B cell (primary cell): ENCODE data around the gene HDAC5. TPM values are rescaled to one million over a fixed set of nuclear protein-coding genes. Genes with fewer than 3 reads are reported as not detected.

ENCODE experiments used
- ATAC-seq: fragments of 200-7000 bp; cut with Tn5 transposase; one replicate; pipeline ENCODE4 v1.10.0; 2021; ENCODE audit warnings: low read depth, mild to moderate bottlenecking, moderate number of reproducible peaks, moderate library complexity
- CTCF ChIA-PET: fragments of 350-600 bp; sonication (Branson Sonifier 250); formaldehyde crosslinking; loops from one replicate; lab custom pipeline; 2021; ENCODE audit warnings: antibody characterized with exemption, inconsistent platforms; lab: Charles Lee
- POLR2A ChIA-PET: fragments of 350-600 bp; sonication (Branson Sonifier 250); formaldehyde crosslinking; loops from one replicate; lab custom pipeline; 2021; ENCODE audit warnings: antibody characterized with exemption; lab: Charles Lee
- DNase-seq: peaks from one replicate; pipeline ENCODE4 v3.0.0; 2013
- H2AFZ ChIP-seq: 2 replicates; pipeline ENCODE4 v1.6.1; 2012; ENCODE audit warnings: mild to moderate bottlenecking, low read depth, low read length; ENCODE audit not compliant: insufficient read depth, poor library complexity, severe bottlenecking
- H3K27ac ChIP-seq, 2 donors: 1 replicate in 1 of 2; 2 replicates in 1 of 2; pipeline ENCODE4 v1.5.1; 2012 to 2013; ENCODE audit warnings: low read length in 2 of 2, mild to moderate bottlenecking in 2 of 2, moderate library complexity in 1 of 2
- H3K27me3 ChIP-seq, 4 experiments: fragments of 200-600 bp in 1 of 4; sonication (generic) in 1 of 4; replicated peaks in 1 of 4; 1 replicate in 2 of 4; 2 replicates in 2 of 4; pipeline versions ENCODE4 v1.6.1 to v1.7.0; 2013 to 2016; ENCODE audit warnings: low read length in 3 of 4, mild to moderate bottlenecking in 2 of 4, mixed read lengths in 1 of 4, moderate library complexity in 1 of 4; ENCODE audit not compliant: insufficient read depth in 4 of 4, control insufficient read depth in 3 of 4; ENCODE audit errors: control extremely low read depth in 1 of 4
- H3K36me3 ChIP-seq, 2 experiments: replicated peaks in 1 of 2; 1 replicate in 1 of 2; 2 replicates in 1 of 2; pipeline versions ENCODE4 v1.6.1 to v1.7.1; 2013; ENCODE audit warnings: low read length in 1 of 2; ENCODE audit not compliant: insufficient read depth in 2 of 2, control insufficient read depth in 1 of 2; ENCODE audit errors: control extremely low read depth in 1 of 2, extremely low read depth in 1 of 2
- H3K4me1 ChIP-seq, 2 donors: fragments of 200-600 bp in 1 of 2; sonication (generic) in 1 of 2; 1 replicate in 1 of 2; 2 replicates in 1 of 2; pipeline versions ENCODE4 v1.5.1 to v1.6.1; 2013 to 2017; ENCODE audit warnings: low read length in 2 of 2; ENCODE audit not compliant: control insufficient read depth in 2 of 2, insufficient read depth in 2 of 2
- H3K4me2 ChIP-seq: replicated peaks from 2 replicates; pipeline ENCODE3; 2012; ENCODE audit warnings: mild to moderate bottlenecking, low read depth, low read length; ENCODE audit not compliant: poor library complexity, severe bottlenecking
- H3K4me3 ChIP-seq, 5 experiments: fragments of 200-600 bp in 1 of 5; sonication (generic) in 1 of 5; 1 replicate in 3 of 5; 2 replicates in 2 of 5; pipeline versions ENCODE4 v1.5.1 to v1.7.0; 2011 to 2016; ENCODE audit warnings: low read length in 4 of 5, mild to moderate bottlenecking in 4 of 5, low read depth in 2 of 5, control low read depth in 1 of 5, moderate library complexity in 1 of 5; ENCODE audit not compliant: insufficient read depth in 1 of 5; ENCODE audit errors: control extremely low read depth in 1 of 5, extremely low read depth in 1 of 5
- H3K79me2 ChIP-seq: fragments of 200-600 bp; sonication (generic); one replicate; pipeline ENCODE4 v1.6.0; 2016; ENCODE audit warnings: low read length; ENCODE audit not compliant: control insufficient read depth, insufficient read depth
- H3K9ac ChIP-seq: fragments of 200-600 bp; sonication (generic); 2 replicates; pipeline ENCODE4 v1.6.1; 2017; ENCODE audit warnings: mild to moderate bottlenecking, low read length, moderate library complexity
- H3K9me3 ChIP-seq, 3 donors: one replicate each; pipeline versions ENCODE4 v1.6.1 to v1.7.1; 2013; ENCODE audit warnings: low read length in 2 of 3; ENCODE audit not compliant: control insufficient read depth in 2 of 3, insufficient read depth in 1 of 3; ENCODE audit errors: control extremely low read depth in 1 of 3
- H4K20me1 ChIP-seq: 2 replicates; pipeline ENCODE4 v1.6.0; 2012; ENCODE audit warnings: mild to moderate bottlenecking, low read length; ENCODE audit not compliant: insufficient read depth, control insufficient read depth, poor library complexity, severe bottlenecking
- H3K27ac Mint-ChIP-seq: one replicate; pipeline ENCODE4 v1.8.0; 2021; ENCODE audit warnings: mixed read lengths
- H3K27me3 Mint-ChIP-seq: one replicate; pipeline ENCODE4 v1.8.0; 2021; ENCODE audit warnings: mixed read lengths
- H3K4me1 Mint-ChIP-seq: one replicate; pipeline ENCODE4 v1.8.0; 2021; ENCODE audit warnings: mixed read lengths
- H3K4me3 Mint-ChIP-seq: one replicate; pipeline ENCODE4 v1.8.0; 2021; ENCODE audit warnings: mixed read lengths
- H3K9me3 Mint-ChIP-seq: one replicate; pipeline ENCODE4 v1.8.0; 2022; ENCODE audit warnings: mixed read lengths; ENCODE audit not compliant: insufficient read depth
- CTCF ChIP-seq: fragments of 200-600 bp; IDR thresholded peaks from one replicate; pipeline ENCODE4 v1.8.0; 2022; ENCODE audit warnings: antibody characterized with exemption, mild to moderate bottlenecking
- WGBS: methylation state at CpG from one replicate; pipeline ENCODE4 v1.1.5; 2013; ENCODE audit warnings: missing lambda C conversion rate; ENCODE audit not compliant: insufficient coverage; 5-methylcytosine and 5-hydroxymethylcytosine counted together
- intact Hi-C: fragments of 100-400 bp; cut with micrococcal nuclease; formaldehyde crosslinking; loops from one replicate; pipeline ENCODE4 v1.10.0; 2022
- polyA plus RNA-seq: library from polyadenylated mRNA; depleted of rRNA; stranded (reverse); fragments of >200 nt; gene quantifications from 2 replicates; pipeline ENCODE4 v1.2.3, GENCODE V29; 2012
- small RNA-seq: library from RNA; depleted of rRNA; stranded (forward); fragments of <200 nt; gene quantifications from one replicate; pipeline ENCODE3, GENCODE V24; 2012; ENCODE audit warnings: low replicate concordance, low read depth; ENCODE audit not compliant: insufficient read length
- total RNA-seq, 2 donors: library from RNA; stranded (reverse); fragments of 120-200 nt in 1 of 2; gene quantifications; 1 replicate in 1 of 2; 2 replicates in 1 of 2; pipeline versions ENCODE4 v1.2.3 to v1.2.4, GENCODE V29; 2013 to 2022

HDAC5 gene
- total and polyA plus RNA-seq, 2 donors (not counting 1 experiment from before 2014, with no cell fraction given), result 99.8 to 104 TPM

- no peak overlapping the region for H3K4me3 Mint-ChIP-seq
- POLR2A ChIA-PET, result no interaction called here
- intact Hi-C loops, result no loop called here
Observed at GRCh38 chr17:44029736-44030135, 93.7 kb downstream of the HDAC5 start.

More at GRCh38 chr17:44029736-44030135, 93.7 kb downstream of the HDAC5 start:
- ATAC-seq (no peak), DNase-seq (no peak)
- no peak overlapping the region for H3K27ac Mint-ChIP-seq
- no peaks in the 10 kb centered on the region for H3K9me3 Mint-ChIP-seq
- H3K4me1 Mint-ChIP-seq, result peaks cover 9% of the 10 kb centered on the region
- peaks cover 6% of the 10 kb centered on the region in 2 donors for H3K4me1 ChIP-seq
- H3K9ac ChIP-seq, result no peak overlapping the region
- H4K20me1 ChIP-seq, result no peaks in the 10 kb centered on the region
- H3K79me2 ChIP-seq, result no peaks in the 10 kb centered on the region
- H3K36me3 ChIP-seq, result peaks cover 0 to 17% of the 10 kb centered on the region in 2 experiments
- no peaks in the 10 kb centered on the region for H3K27me3 ChIP-seq
- H3K27ac ChIP-seq, result no peak overlapping the region
- no peak overlapping the region for H3K4me2 ChIP-seq
- no peaks in the 10 kb centered on the region for H3K27me3 Mint-ChIP-seq
- 94% methylated on average over 5 of the region's 5 CpGs for WGBS
- H3K4me3 ChIP-seq, result no peak overlapping the region
- H2AFZ ChIP-seq, result no peak overlapping the region
- no peaks in the 10 kb centered on the region for H3K9me3 ChIP-seq
- no peak for TF ChIP-seq CTCF
- CTCF ChIA-PET, result interaction anchor here (1.0 kb wide), 2 partner anchors 11 to 13 kb away, joined by 3 read pairs; no protein-coding TSS in a partner anchor

Small RNAs within 50 kb of the gene (small RNA-seq; reads per million reads assigned to genes)
- gene RNU6-131P, result not detected

Other genes with a start within 250 kb of the HDAC5 start
- not detected in 2 replicates for gene MPP2, start 216.1 kb downstream of the HDAC5 start, total RNA-seq
- 0.10 and 0.15 TPM in 2 replicates for gene MPP2, start 216.1 kb downstream of the HDAC5 start, polyA plus RNA-seq
- not detected in 2 replicates for gene PPY, start 181.2 kb downstream of the HDAC5 start, total RNA-seq
- gene PPY, start 181.2 kb downstream of the HDAC5 start, polyA plus RNA-seq, result not detected in 2 replicates
- not detected in 2 replicates for gene PYY, start 169.7 kb downstream of the HDAC5 start, total RNA-seq
- 0.19 TPM in 1 of 2 replicates, not detected in the other for gene PYY, start 169.7 kb downstream of the HDAC5 start, polyA plus RNA-seq
- 1.9 and 2.2 TPM in 2 replicates for gene NAGS, start 119.0 kb downstream of the HDAC5 start, total RNA-seq
- 0.42 and 0.66 TPM in 2 replicates for gene NAGS, start 119.0 kb downstream of the HDAC5 start, polyA plus RNA-seq
- gene TMEM101, start 108.7 kb downstream of the HDAC5 start, total RNA-seq, result 25.2 and 25.3 TPM in 2 replicates
- gene TMEM101, start 108.7 kb downstream of the HDAC5 start, polyA plus RNA-seq, result 15.4 and 16.3 TPM in 2 replicates
- 31.2 and 36.5 TPM in 2 replicates for gene LSM12, start 57.0 kb downstream of the HDAC5 start, total RNA-seq
- 16.0 and 16.8 TPM in 2 replicates for gene LSM12, start 57.0 kb downstream of the HDAC5 start, polyA plus RNA-seq
- 26.7 and 28.5 TPM in 2 replicates for gene G6PC3, start 52.9 kb downstream of the HDAC5 start, total RNA-seq
- gene G6PC3, start 52.9 kb downstream of the HDAC5 start, polyA plus RNA-seq, result 20.0 and 24.3 TPM in 2 replicates
- 2.7 and 3.2 TPM in 2 replicates for gene HROB, start 18.3 kb upstream of the HDAC5 start, total RNA-seq
- gene HROB, start 18.3 kb upstream of the HDAC5 start, polyA plus RNA-seq, result 1.0 TPM in 2 replicates
- gene ASB16, start 47.1 kb upstream of the HDAC5 start, total RNA-seq, result not detected in 2 replicates
- gene ASB16, start 47.1 kb upstream of the HDAC5 start, polyA plus RNA-seq, result not detected in 2 replicates
- 50.9 and 52.3 TPM in 2 replicates for gene TMUB2, start 63.3 kb upstream of the HDAC5 start, total RNA-seq
- 95.0 and 114 TPM in 2 replicates for gene TMUB2, start 63.3 kb upstream of the HDAC5 start, polyA plus RNA-seq
- gene ATXN7L3, start 76.2 kb upstream of the HDAC5 start, total RNA-seq, result 107 and 119 TPM in 2 replicates
- 63.6 and 76.3 TPM in 2 replicates for gene ATXN7L3, start 76.2 kb upstream of the HDAC5 start, polyA plus RNA-seq
- 179 and 181 TPM in 2 replicates for gene UBTF, start 96.0 kb upstream of the HDAC5 start, total RNA-seq
- gene UBTF, start 96.0 kb upstream of the HDAC5 start, polyA plus RNA-seq, result 43.1 and 53.4 TPM in 2 replicates
- gene SLC4A1, start 144.5 kb upstream of the HDAC5 start, total RNA-seq, result 0.22 and 1.9 TPM in 2 replicates
- gene SLC4A1, start 144.5 kb upstream of the HDAC5 start, polyA plus RNA-seq, result 0.09 TPM in 1 of 2 replicates, not detected in the other
- gene RUNDC3A, start 185.0 kb upstream of the HDAC5 start, total RNA-seq, result not detected in 2 replicates
- gene RUNDC3A, start 185.0 kb upstream of the HDAC5 start, polyA plus RNA-seq, result 0.07 and 0.19 TPM in 2 replicates
- gene SLC25A39, start 201.2 kb upstream of the HDAC5 start, total RNA-seq, result 86.6 and 88.4 TPM in 2 replicates
- gene SLC25A39, start 201.2 kb upstream of the HDAC5 start, polyA plus RNA-seq, result 142 and 160 TPM in 2 replicates
- gene GRN, start 221.7 kb upstream of the HDAC5 start, total RNA-seq, result 185 and 187 TPM in 2 replicates
- gene GRN, start 221.7 kb upstream of the HDAC5 start, polyA plus RNA-seq, result 144 and 226 TPM in 2 replicates
- gene FAM171A2, start 240.2 kb upstream of the HDAC5 start, total RNA-seq, result 0.69 and 1.00 TPM in 2 replicates
- gene FAM171A2, start 240.2 kb upstream of the HDAC5 start, polyA plus RNA-seq, result 0.13 and 0.18 TPM in 2 replicates